Kidney epithelial cell (primary cell): ENCODE measurements around the gene EVL. TPM values are rescaled to one million over a fixed set of nuclear protein-coding genes. Genes with fewer than 3 reads are reported as not detected.
"Not testable (repeated sequence)": the region's sequence is repeated elsewhere in the genome, so short reads cannot be mapped to it uniquely, and the experiment has no call there.

Experiments used
- DNase-seq: peaks from one replicate; pipeline ENCODE4 v3.0.0-alpha.2; 2010; ENCODE audit warnings: low read depth
- H3K27me3 ChIP-seq: 2 replicates; pipeline ENCODE4 v1.6.0; 2011; ENCODE audit warnings: low read length; ENCODE audit not compliant: control insufficient read depth, insufficient read depth
- H3K36me3 ChIP-seq: 2 replicates; pipeline ENCODE4 v1.5.1; 2011; ENCODE audit warnings: low read length; ENCODE audit not compliant: control insufficient read depth, insufficient read depth
- H3K4me3 ChIP-seq: 2 replicates; pipeline ENCODE4 v1.5.1; 2011; ENCODE audit warnings: low read depth, mild to moderate bottlenecking, control low read depth, low read length
- CTCF ChIP-seq: IDR thresholded peaks from 2 replicates; pipeline ENCODE4 v1.5.1; 2011; ENCODE audit warnings: mild to moderate bottlenecking, moderate library complexity, low read length, control low read depth, inconsistent platforms; ENCODE audit not compliant: insufficient read depth, poor library complexity, severe bottlenecking
- total RNA-seq: library from RNA; depleted of rRNA; stranded (reverse); fragments of >200 nt; gene quantifications from 2 replicates; pipeline ENCODE4 v1.2.3, GENCODE V29; 2015

The EVL gene
- total RNA-seq, 1 donor from 2014 or later: 42.4 TPM

DNA sequence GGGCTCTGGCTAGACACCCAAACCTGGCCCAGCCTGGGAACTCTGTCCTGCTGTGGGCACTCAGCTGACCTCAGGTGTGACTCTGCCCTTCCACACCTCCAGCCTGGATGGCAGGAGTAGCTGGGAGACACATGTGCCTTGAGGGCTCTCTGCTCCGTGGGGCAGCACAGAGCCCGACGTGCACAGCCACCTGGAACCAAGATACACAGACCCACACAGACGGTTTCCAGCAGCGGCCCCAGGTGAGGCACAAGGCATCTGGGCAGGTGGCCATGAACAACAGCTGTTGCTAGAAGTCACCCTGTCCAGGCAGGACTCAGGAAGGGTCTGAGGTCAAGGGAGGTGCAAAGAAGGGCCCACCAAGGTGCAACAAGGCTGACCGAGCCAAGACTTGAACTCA is 88.3 kb downstream of the EVL start:
- no peak for TF ChIP-seq CTCF
- H3K4me3 ChIP-seq: no peak overlapping the region
- H3K36me3 ChIP-seq: no peaks in the 10 kb centered on the region
- peaks cover 24% of the 10 kb centered on the region for H3K27me3 ChIP-seq
- DNase-seq: no peak

GRCh38 chr14:100155049-100155621 is 89.9 kb downstream of the EVL start:
- DNase-seq: no peak
- H3K4me3 ChIP-seq: no peak overlapping the region
- H3K36me3 ChIP-seq: no peaks in the 10 kb centered on the region
- H3K27me3 ChIP-seq: peaks cover 30% of the 10 kb centered on the region
- peak; percentile 62 for TF ChIP-seq CTCF

DNA sequence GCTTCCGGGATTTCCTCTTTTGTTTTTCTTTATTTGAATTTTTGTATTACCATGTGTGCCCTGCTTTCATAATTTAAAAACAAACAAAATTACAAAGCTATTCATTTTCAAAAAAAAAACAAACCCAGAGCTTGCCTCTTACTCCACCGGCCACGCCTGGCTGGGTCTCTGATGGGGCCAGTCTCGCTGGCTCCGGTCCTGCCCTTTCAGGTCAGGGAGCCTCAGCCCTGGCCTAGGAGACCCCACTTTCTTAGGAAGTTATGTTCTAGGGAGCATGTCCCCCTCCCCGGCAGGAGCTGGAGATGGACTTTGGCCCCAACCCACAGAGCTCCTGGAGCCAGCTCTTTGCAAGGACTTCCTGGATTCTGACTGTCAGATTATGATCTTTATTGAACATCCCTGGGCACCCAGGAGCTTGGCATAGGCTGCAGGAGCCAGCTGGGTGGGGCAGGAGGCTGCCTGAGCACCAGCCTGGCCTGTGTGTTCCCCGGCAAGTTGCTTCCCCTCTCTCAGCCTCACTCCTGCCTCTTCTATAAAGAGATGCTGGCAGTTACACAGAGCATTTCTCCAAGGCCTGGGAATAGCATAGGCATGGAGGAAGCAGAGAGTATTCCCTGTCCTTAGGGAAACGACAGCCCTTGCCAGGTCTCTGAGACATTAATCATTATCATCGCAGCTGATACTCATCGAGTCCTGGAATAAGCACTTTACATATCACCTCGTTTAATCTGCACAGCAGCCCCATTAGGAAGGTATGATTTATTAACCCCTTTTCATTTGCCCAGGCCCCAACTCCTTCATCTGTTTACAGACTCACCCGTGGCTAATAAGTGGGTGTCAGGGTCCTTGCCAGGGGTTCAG is 90.8 kb downstream of the EVL start:
- TF ChIP-seq CTCF: no peak
- Histone ChIP-seq H3K36me3 (no peaks in the 10 kb centered on the region), H3K4me3 (no peak overlapping the region), H3K27me3 (peaks cover 38% of the 10 kb centered on the region)
- DNase-seq: no peak

GRCh38 chr14:100156776-100157175 is 91.6 kb downstream of the EVL start:
- TF ChIP-seq CTCF: no peak
- H3K36me3 ChIP-seq: no peaks in the 10 kb centered on the region
- DNase-seq: no peak
- no peak overlapping the region for H3K4me3 ChIP-seq
- H3K27me3 ChIP-seq: peaks cover 42% of the 10 kb centered on the region

- H3K27me3 ChIP-seq: peaks cover 42% of the 10 kb centered on the region
- not testable (repeated sequence) for H3K36me3 ChIP-seq
Measured at GRCh38 chr14:100157548-100158232, 92.5 kb downstream of the EVL start.

DNA sequence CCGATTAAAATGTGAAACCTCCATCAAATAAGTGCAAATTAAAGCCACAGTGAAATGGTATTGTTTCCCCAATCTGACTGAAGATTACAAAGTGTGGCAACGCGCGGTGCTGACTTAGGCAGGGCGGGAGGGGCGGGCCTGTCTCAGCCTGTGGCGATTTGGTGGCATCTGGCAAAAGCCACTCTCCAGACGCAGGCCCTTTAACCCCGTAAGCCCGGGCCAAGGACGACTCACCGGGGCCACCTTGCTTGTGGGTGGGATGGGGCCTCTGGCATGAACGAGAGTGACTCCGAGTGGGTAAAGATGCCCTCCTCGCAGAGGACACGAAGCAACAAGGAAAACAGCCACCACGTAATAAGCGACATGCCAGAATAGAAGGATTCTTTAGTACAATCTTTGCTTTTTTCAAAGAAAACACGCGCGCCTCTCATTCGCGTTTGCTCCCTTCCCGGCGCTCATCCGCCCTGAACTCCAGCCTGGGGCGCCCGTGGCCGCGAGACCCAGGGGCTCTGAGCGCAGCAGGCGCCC is 93.4 kb downstream of the EVL start:
- no peak for TF ChIP-seq CTCF
- peaks cover 42% of the 10 kb centered on the region for H3K27me3 ChIP-seq
- H3K36me3 ChIP-seq: no peaks in the 10 kb centered on the region
- no peak overlapping the region for H3K4me3 ChIP-seq
- no peak for DNase-seq

More at GRCh38 chr14:100157548-100158232, 92.5 kb downstream of the EVL start:
- not testable (repeated sequence) for DNase-seq, H3K4me3 ChIP-seq
